HG03439 (cell line): ENCODE results near the gene KASH5.

Source experiments
- ATAC-seq: cut with Tn5 transposase; IDR thresholded peaks from one replicate; pipeline ENCODE4 v1.9.1; 2021; ENCODE audit warnings: mild to moderate bottlenecking, moderate library complexity; ENCODE audit not compliant: unreplicated experiment

The KASH5 gene

DNA sequence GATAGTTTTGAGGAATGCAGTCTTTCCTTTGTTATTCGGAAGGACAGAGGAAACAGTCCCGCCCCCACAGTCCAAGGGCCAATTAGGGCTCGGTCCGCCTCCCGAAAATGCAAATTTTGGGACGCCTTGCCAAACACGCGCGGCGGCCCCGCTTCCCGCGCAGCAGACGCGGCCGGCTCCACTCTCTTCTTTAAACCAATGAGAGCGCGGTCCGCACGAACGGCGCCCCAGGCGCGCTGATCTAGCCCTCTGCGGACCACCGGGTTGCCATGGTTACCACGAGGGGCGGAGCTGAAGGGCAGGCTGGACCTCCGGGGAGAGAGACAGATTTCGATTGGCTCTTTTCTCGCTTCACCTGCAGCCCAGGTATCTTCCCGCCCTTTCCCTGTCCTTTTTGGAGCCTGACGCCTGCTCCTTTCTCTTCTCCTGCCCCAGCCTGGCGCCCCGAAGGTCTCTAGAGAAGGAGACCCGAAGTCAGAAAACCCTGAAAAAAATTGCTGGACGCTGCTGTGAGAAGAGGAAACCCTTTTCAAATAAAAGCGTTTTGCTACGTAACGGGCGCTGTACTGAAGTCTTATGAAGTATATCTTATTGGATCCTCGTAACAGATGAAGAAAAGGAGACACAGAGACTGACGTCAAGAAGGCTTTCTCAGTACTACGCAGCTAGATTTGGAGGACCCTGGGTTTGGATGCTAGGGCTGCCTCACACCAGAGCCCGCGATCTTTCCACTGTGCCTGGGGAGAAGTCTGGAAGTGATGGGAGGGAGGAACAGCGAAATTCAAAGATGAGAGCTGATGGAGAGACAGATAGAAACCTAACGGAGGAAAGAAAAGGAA is 33.2 kb downstream of the KASH5 start:
- ATAC-seq, result no peak

DNA sequence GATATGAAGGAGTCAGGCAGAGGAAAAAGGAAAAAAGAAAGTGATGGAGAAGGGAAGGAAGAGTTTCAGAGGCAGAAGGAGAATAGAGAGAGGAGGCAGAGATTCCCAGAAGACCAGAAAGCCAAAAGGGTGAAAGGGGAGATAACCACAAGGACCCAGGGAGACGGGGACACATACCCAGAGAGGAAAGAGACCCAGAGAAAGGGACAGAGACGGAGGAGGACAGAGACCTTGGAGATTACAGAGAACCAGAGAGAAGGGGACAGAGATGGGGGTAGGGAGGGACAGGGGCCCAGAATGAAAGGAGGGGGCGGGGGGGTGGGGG is 33.8 kb downstream of the KASH5 start:
- ATAC-seq, result no peak

DNA sequence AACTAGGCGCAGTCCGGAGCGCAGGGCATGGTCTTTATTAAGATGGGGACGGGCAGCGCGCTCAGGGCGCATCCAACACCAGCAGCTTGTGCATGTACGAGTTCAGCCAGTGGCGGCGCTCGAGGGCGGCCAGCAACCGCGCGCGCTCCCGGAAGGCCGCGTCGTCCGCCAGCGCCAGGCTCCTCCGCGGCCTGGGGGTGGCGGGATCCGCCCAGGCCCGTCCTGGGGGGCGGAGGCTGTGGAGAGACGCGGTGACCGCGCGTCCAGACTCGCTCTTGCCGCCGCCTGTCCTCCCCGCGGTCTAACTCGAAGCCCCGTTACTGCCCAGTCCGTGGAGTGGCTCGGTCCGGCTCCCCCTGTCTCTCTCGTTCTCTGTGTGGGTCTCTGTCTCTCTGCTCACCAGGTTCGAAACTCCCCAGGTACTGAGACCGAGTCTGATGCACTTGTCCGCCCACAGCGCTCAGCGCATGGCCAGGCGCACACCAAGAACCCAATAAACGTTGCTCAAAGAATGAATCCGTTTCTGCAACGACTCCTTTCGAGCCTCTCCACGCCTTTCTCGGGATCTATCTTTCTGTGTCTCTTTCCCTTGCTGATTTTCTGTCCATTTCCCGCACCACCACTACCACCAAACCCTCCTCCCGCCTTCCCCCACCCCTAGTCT is 34.5 kb downstream of the KASH5 start:
- ATAC-seq, result no peak

DNA sequence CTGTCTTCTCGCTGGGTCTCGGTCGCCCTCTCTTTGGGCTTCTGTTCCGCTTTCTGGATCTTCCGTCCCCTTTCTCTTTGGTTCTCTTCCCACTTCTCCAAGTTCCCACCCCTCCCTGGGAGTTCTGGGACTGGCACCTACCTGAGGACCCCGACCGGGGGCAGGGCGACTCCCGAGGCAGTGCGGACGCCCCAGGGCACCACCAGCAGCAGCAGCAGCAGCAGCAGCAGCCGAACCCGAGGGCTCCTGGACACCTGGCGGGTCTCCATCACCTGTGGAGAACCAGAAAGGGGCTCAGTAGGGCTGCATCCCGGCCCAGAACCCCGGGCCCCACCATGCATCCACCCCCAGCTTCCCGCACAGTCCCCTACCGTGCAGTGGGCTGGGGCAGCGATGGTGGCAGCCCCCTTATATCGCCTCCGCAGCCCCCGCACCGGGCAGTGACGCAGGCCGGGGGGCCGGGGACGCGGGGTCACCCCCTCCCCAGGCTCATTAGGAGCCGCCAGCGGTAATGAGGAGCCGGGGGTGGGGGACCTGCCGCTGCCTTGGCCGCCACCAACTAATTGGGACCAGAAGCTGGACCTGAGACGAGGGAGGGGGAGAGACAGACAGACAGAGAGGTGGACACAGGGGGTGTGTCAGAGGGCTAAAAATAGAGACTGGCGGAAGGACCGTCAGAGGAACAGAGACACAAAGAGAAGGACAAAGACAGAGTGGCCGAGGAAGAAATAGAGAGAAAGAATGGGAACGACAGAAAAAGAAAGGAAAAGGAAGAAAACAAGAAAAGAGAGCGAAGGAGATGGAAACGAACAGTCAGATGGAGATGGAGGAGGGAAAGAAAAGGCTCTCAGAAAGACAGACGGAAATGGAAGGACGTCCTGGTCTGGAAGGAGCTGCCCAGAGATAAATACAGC is 35.3 kb downstream of the KASH5 start, which contains the start of gene PTH2:
TSS of gene PTH2 (minus strand) at position 371 of the 914 bp plus-strand sequence. CDS start at position 269, 102 bp downstream.
- no peak for ATAC-seq

DNA sequence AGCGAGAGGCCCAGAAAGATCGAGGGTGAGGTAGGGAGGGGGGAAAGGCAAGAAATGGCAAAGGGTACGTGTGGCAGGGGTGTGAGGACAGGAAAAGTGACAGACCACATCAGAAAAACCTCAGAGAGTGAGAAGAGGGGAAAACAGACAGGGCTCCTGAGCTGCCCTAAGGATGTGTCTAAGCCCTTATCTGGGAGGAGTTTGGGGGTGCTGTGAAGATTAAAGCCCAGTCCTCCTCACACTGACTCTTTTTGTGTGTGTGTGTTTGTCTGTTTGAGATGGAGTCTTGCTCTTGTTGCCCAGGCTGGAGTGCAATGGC is 35.9 kb downstream of the KASH5 start:
- no peak for ATAC-seq

DNA sequence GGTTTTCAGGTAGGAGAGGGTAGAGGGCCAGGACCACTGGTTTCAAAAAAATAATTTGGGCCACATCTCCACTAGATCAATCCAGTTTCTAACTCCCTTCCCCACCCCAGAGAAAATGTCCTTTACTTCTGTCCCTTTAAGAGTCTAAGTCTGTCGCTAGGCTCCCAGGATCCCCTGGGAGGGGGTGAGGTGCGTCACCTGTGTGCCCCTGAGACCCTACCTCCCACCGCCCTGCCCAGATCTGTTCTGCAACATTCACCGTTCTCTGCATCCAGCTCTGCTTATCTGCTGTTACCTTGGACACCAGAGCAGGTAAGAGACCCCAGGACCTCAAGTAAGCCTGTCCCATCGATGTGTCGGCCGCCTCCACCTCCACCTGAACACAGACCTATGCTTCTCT is 37.1 kb downstream of the KASH5 start, which contains the start of gene GFY:
TSS of gene GFY (plus strand) at position 211 of the 400 bp plus-strand sequence. CDS start 1,043 bp downstream, outside the sequence.
- ATAC-seq, result no peak

DNA sequence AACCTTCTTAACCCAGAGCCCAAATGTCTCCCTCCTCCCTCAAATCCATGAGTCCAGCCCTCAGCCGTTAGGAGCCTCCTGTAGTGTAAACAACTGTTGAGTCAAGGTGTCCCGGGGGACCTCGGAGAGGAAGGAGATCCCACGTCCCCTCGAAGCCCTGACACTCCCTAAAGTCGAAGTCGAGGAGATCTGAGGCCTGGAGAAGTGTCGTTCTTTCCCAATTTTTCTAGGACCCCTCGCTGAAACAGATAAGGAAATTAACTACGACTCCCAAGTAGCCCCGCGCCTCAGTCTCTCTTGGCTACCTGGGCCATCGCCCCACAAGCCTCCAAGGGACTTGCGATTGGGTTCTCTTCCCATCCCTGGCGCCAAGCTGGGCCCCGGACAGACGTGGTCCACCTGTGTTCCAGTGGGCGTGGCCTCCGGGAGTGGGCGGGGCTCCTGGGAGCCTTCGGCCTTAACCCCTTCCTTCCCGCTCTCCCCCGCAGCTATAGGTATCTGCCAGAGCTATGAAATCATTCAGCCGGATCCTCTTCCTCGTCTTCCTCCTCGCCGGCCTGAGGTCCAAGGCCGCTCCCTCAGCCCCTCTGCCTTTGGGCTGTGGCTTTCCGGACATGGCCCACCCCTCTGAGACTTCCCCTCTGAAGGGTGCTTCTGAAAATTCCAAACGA is 38.0 kb downstream of the KASH5 start:
- no peak for ATAC-seq

DNA sequence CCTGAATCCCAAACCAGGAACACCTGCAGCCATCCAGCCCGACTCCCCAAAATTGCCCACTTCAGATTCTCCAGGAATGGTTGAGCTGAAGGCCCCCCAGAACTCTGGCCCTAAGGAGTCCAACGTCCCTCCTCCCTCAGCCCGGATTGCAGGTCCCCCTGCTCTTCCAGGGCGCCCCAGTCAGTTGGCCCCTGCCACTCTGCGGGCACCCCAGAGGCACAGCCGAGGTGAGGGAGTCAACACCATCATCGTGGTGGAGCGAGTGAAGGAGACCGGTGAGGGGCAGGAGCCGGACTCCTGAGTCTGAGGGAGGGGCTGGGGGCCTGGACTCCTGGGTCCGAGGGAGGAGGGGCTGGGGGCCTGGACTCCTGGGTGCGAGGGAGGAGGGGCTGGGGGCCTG is 39.3 kb downstream of the KASH5 start:
- no peak for ATAC-seq

DNA sequence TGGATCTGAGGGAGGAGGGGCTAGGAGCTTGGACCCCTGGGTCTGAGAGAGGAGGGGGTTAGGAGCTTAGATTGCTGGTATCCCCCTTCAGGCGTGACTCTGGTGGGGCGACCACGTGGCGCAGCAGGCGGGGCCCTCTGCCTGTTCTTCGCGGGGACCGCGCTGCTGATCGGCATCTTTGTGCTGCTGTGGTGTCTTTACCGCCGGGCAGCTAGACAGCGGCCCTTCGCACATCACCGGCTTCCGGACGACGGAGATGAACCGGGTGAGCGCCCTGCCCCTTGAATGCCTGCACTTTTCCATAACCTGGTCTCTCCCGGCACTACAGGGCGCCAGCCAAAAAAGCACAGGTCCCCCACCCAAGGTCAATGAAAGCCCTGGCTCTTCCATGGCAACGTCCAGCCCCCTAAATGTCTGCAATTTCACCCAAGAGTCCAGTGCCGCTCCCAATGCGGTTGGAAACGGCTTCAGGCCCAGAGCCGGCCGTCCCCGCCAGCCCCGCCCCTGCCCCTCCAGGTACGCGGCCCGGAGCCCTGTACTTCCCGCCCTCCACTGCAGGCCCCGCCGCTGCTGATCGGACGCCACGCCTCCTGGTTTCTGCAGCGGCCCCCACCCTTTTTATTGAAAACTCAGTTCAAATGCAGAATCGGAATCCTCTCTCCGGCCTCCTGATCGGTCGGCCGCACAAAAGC is 40.0 kb downstream of the KASH5 start:
- ATAC-seq, result no peak

DNA sequence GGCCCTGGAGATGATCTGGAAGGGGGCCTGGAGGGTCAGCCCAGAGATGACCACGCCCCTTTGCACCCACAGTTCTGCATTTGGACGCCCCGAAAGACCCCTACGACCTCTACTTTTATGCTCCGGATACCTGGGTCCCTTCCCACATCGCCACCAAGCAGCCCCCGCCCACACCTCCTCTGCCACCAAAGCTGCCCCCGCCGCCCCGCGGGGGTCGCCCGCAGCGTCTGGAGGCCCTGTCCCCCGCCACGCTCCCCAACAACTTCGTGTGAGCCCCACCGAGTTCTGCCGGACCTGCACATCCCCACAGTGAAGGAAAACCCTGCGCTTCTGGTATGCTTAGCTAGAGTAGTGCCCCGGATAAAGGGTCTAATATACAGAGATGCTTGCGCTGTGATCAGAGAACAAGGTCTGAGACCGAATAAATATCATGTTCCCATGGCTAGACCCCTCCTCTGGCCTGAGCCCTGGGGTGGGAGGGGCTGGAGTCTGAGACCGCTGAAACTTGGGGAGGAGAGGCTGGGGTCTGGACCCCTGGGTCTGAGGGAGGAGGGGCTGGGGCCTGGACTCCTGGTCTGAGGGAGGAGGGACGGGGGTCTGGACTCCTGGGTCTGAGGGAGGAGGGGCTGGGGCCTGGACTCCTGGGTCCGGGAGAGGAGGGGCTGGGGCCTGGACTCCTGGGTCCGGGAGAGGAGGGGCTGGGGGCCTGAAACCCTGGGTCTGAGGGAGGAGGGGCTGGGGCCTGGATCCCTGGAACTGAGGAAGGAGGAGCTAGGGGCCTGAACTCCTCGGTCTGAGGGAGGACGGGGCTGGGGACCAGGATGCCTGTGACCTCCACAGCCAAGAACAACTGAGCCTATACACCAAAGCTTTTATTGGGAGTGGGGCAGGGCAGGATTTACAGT is 40.8 kb downstream of the KASH5 start:
- no peak for ATAC-seq

DNA sequence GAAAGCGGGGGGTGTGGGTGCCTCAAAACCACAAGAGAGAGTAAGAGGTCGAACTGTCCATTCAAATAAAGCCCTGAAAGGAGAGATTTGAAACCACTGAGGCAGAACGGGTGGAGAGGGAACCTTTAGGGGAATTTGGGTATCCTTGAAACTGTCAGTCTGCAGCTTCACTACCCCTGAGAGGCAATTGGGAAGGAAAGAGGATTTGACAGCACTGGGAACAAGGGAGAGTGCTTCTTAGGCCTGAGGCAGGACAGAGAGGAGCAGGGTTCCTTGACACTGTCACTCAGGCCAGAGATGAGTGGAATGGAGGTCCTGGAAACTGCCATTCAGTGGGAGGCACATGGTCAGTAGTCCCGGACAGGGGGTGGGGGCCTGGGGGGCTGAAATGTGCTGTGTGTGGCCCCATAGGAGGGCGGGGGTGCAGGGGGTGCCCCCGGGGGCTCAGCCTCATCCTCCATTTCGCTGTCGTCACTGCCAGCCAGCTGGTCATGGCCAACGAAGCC is 42.2 kb downstream of the KASH5 start:
- no peak for ATAC-seq

DNA sequence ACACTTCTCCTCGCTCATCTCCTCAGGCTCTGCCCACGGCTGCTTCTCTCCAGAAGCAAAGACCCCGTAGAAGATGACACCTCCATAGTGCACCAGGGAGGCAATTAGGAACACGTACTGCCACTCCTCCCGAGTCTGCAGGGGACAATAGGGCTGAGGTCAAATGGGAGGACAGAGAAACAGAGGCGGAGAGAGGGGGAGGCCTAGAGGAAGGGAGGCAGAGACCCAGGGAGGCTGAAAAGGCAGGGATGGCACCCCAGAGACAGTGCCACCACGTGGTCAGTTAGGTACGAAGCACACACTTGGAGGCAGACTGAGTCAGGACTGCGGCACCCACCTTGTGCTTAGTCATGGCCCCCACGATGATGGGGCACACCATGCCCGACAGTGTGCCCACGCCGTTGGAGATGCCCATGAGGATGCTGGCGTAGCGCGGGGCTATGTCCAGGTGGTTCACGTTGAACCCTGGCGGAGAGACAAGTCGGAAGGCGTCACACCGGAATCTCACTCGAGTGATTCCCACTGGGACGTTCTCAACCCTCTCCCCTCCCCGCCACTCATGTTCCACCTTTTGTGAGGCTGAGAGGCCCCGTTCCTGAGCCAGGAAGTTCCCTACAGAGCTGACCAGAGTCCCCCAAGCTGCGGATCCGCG is 42.8 kb downstream of the KASH5 start:
- ATAC-seq, result no peak

DNA sequence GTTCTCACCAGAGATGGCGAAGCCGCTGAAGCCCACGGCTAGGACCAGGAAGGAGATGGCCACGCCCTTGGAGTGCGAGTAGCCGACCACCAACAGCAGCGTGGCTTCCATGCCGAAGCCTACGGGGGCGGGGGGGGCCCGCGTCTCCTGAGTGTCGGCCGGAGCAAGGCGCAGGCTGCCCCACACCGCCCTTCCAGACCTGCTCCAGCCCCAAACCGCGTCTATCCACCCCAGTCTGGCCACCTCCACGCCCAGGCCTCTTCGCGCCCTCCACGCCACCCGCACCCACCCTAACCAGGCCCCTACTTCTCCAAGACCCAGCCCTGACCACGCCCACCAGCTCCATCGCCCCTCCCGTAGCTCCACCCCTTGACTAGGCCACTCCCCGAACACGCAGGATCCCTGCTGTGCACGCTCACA is 43.3 kb downstream of the KASH5 start:
- no peak for ATAC-seq

DNA sequence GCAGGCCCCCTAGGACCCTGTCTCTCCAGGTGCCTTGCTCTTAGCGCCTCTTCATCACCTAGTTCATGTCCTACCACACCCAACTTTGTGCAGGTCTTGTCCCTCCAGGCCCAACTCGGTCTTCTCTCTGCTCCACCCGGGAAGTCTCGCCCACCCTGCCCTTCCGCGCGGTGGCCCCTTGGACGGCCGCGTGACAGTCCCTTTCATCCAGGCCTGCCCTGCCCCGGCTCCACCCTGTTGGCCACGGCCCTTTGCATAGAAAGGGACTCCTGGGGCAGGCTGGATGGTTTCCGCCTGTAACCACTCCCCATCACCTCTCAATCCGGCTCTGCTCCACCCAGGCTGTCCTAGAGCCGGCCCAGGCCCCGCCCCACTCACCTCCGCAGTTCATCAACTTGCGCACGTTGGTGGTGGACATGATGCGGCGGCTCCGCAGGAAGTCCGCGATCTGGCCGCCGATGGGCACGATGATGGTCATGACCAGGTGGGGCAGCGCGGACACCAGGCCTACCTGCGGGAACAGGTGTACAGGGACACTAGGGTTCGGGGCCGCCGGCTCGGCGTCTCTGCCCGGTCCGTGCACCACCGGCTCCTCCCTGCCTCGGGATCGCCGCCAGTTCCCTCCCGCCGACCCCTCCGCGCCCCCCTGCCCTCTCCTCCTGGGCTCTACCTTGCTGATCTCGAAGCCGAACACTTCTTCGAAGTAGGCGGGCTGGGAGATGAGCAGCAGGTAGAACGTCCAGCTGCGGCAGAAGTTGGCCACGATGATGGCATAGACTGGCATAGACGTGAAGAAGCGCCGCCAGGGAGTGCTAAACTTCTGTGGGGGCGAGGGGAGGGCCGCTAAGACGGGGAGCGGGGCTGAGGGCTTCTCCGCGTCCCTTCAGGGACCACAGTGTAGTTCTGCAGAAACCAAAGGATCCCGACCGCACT is 44.4 kb downstream of the KASH5 start:
- no peak for ATAC-seq

DNA sequence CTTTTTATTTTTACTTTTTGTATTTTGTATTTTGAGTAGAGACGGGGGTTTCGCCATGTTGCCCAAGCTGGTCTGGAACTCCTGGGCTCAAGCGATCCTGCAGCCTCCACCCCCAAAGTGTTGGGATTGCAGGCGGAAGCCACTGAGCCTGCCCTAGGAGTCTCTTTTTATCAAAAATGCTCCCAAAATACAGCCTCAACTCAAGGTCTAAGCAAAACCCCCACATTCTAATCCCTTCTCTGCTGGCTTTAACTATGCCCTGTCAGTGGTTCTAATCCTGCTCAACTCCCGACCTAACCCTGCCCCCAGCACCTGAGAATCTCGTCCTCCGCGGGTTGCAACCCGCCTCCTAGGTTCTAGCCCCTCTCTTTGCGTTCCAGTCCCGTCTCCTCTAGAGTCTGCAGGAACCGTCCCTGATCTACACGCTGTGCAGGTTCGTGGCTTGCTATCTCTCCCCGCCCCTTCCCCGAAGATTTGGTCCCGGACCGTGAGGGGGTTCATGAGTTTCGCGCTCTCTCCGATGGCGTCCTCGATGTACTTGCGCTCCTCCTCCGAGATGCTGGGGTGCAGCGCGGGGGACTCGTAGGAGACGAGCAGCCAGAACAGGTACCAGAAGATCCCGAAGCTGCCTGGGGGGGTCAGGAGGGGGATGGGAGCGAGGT is 45.3 kb downstream of the KASH5 start:
- no peak for ATAC-seq

DNA sequence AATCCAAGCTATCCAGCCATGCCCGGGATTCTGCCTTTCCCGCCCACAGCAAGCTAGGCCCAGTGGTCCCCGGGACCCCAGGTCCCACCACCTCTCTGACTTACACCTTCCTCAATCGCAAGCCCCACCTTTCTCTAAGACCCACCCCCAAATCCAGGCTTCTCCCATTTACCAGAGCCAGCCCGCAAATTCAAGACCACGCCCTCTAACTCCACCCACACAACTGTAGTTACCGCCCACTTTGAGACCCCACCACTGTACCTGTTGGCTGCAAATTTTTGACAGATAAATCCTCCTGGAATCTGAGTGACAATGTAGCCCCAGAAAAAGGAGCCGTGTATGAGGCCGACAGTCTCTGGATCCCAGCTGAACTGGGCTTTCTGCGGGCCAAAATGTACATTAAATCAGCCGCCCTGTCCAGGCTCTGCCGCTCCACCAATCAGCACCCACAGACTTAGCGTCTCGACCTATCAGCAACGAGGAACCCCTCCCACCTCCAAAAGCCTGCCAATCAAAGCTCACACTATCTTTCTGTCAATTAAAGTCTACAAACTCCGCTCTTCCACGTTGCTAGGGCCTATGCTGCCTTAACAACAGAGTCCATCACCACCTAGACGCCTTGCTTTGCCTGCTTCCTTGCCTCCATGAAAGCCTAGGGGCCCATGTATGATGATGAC is 47.0 kb downstream of the KASH5 start:
- no peak for ATAC-seq
